KOPT-K1 (cell line): ENCODE results near the gene NLRP9.

ENCODE experiments used
- H3K27ac ChIP-seq: fragments of 200-600 bp; sonication (generic); 2 replicates; pipeline ENCODE4 v1.5.1; 2016; ENCODE audit warnings: antibody characterized with exemption, mild to moderate bottlenecking, low read depth, low read length; ENCODE audit not compliant: poor library complexity, severe bottlenecking
- H3K36me3 ChIP-seq: fragments of 200-600 bp; sonication (generic); 2 replicates; pipeline ENCODE4 v1.5.1; 2017; ENCODE audit warnings: antibody characterized with exemption, mild to moderate bottlenecking, low read length, moderate library complexity; ENCODE audit not compliant: insufficient read depth
- H3K9me3 ChIP-seq: fragments of 200-600 bp; sonication (generic); 2 replicates; pipeline ENCODE4 v1.5.1; 2017; ENCODE audit warnings: antibody characterized with exemption, low read length, mild to moderate bottlenecking; ENCODE audit not compliant: insufficient read depth, poor library complexity, severe bottlenecking

NLRP9 gene

GRCh38 chr19:55695511-55696290 lies 42.5 kb downstream of the NLRP9 start:
- peaks cover 92% of the 10 kb centered on the region for H3K36me3 ChIP-seq
- H3K9me3 ChIP-seq = no peaks in the 10 kb centered on the region
- H3K27ac ChIP-seq = no peak overlapping the region

- Histone ChIP-seq H3K36me3 (peaks cover 94% of the 10 kb centered on the region), H3K27ac (no peak overlapping the region), H3K9me3 (no peaks in the 10 kb centered on the region)
Observed at GRCh38 chr19:55694656-55695491, 43.3 kb downstream of the NLRP9 start.

GRCh38 chr19:55694241-55694655 lies 44.0 kb downstream of the NLRP9 start:
- peaks cover 96% of the 10 kb centered on the region for H3K36me3 ChIP-seq
- no peaks in the 10 kb centered on the region for H3K9me3 ChIP-seq
- H3K27ac ChIP-seq = no peak overlapping the region

- Histone ChIP-seq H3K9me3 (no peaks in the 10 kb centered on the region), H3K36me3 (peaks cover 100% of the 10 kb centered on the region), H3K27ac (no peak overlapping the region)
Observed at GRCh38 chr19:55693336-55693974, 44.7 kb downstream of the NLRP9 start.

GRCh38 chr19:55692681-55693081 lies 45.5 kb downstream of the NLRP9 start:
- peaks cover 100% of the 10 kb centered on the region for H3K36me3 ChIP-seq
- H3K27ac ChIP-seq = no peak overlapping the region
- H3K9me3 ChIP-seq = no peaks in the 10 kb centered on the region

GRCh38 chr19:55691561-55692481 lies 46.4 kb downstream of the NLRP9 start:
- Histone ChIP-seq H3K9me3 (no peaks in the 10 kb centered on the region), H3K27ac (no peak overlapping the region), H3K36me3 (peaks cover 100% of the 10 kb centered on the region)

GRCh38 chr19:55690769-55691545 lies 47.2 kb downstream of the NLRP9 start:
- H3K27ac ChIP-seq = no peak overlapping the region
- H3K9me3 ChIP-seq = no peaks in the 10 kb centered on the region
- H3K36me3 ChIP-seq = peaks cover 100% of the 10 kb centered on the region

- peaks cover 100% of the 10 kb centered on the region for H3K36me3 ChIP-seq
- H3K27ac ChIP-seq = no peak overlapping the region
Observed at GRCh38 chr19:55690109-55690768, 48.0 kb downstream of the NLRP9 start.

GRCh38 chr19:55689411-55690108 lies 48.6 kb downstream of the NLRP9 start:
- Histone ChIP-seq H3K27ac (no peak overlapping the region), H3K36me3 (peaks cover 100% of the 10 kb centered on the region), H3K9me3 (no peaks in the 10 kb centered on the region)

More at GRCh38 chr19:55690109-55690768, 48.0 kb downstream of the NLRP9 start:
- H3K9me3 ChIP-seq = no peaks in the 10 kb centered on the region

- Histone ChIP-seq H3K36me3 (peaks cover 100% of the 10 kb centered on the region), H3K27ac (no peak overlapping the region), H3K9me3 (no peaks in the 10 kb centered on the region)
Observed at GRCh38 chr19:55688422-55689218, 49.6 kb downstream of the NLRP9 start.

GRCh38 chr19:55687281-55688201 lies 50.7 kb downstream of the NLRP9 start:
- Histone ChIP-seq H3K9me3 (no peaks in the 10 kb centered on the region), H3K27ac (no peak overlapping the region), H3K36me3 (peaks cover 97% of the 10 kb centered on the region)
